NB4 (cell line): ENCODE measurements around the gene MPHOSPH6.

Source experiments
- DNase-seq: peaks from one replicate; pipeline ENCODE4 v3.0.0; 2010; ENCODE audit warnings: low read depth
- H3K4me3 ChIP-seq: one replicate; pipeline ENCODE4 v1.5.1; 2011; ENCODE audit warnings: mild to moderate bottlenecking, low read depth, low read length, moderate library complexity
- MYC ChIP-seq: IDR thresholded peaks from 2 replicates; pipeline ENCODE4 v1.6.1; 2011; ENCODE audit warnings: low read depth, low read length
- POLR2A ChIP-seq: IDR thresholded peaks from 2 replicates; pipeline ENCODE4 v1.6.1; 2011; ENCODE audit warnings: mild to moderate bottlenecking; ENCODE audit not compliant: insufficient read length; ENCODE audit errors: extremely low read depth
- TF ChIP-seq, protein P1 (sequence below): IDR thresholded peaks from one replicate; pipeline ENCODE4 v1.5.1; 2012; ENCODE audit warnings: low read depth, low read length
- TF ChIP-seq, protein P2 (sequence below): IDR thresholded peaks from 2 replicates; pipeline ENCODE4 v1.6.1; 2011; ENCODE audit warnings: low read depth, low read length

MPHOSPH6 gene

DNA sequence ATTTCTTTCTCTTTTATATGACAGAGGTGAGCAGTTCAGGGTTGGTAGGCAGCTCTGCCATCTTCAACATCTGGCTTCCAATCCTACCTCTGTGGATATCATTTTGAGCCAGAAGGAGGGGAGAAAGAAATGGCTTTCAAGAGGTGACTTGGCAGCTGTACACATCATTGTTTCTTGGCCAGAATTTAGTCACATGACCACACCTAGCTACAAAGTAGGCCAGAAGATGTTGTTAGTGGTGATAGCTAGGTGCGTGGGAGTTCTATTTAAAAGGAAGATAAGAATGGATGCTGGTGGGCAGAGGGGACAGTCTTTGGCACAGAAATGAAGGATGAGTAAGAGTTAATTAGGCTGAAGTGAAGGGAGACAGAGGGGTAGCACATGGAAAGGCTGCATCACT, 29.2 kb upstream of the MPHOSPH6 start:
- TF ChIP-seq MYC (no peak), POLR2A (no peak)
- TF ChIP-seq, protein P1, sequence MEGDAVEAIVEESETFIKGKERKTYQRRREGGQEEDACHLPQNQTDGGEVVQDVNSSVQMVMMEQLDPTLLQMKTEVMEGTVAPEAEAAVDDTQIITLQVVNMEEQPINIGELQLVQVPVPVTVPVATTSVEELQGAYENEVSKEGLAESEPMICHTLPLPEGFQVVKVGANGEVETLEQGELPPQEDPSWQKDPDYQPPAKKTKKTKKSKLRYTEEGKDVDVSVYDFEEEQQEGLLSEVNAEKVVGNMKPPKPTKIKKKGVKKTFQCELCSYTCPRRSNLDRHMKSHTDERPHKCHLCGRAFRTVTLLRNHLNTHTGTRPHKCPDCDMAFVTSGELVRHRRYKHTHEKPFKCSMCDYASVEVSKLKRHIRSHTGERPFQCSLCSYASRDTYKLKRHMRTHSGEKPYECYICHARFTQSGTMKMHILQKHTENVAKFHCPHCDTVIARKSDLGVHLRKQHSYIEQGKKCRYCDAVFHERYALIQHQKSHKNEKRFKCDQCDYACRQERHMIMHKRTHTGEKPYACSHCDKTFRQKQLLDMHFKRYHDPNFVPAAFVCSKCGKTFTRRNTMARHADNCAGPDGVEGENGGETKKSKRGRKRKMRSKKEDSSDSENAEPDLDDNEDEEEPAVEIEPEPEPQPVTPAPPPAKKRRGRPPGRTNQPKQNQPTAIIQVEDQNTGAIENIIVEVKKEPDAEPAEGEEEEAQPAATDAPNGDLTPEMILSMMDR, result no peak
- TF ChIP-seq, protein P2, sequence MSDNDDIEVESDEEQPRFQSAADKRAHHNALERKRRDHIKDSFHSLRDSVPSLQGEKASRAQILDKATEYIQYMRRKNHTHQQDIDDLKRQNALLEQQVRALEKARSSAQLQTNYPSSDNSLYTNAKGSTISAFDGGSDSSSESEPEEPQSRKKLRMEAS, result no peak
- no peak overlapping the region for H3K4me3 ChIP-seq
- DNase-seq, result no peak

DNA sequence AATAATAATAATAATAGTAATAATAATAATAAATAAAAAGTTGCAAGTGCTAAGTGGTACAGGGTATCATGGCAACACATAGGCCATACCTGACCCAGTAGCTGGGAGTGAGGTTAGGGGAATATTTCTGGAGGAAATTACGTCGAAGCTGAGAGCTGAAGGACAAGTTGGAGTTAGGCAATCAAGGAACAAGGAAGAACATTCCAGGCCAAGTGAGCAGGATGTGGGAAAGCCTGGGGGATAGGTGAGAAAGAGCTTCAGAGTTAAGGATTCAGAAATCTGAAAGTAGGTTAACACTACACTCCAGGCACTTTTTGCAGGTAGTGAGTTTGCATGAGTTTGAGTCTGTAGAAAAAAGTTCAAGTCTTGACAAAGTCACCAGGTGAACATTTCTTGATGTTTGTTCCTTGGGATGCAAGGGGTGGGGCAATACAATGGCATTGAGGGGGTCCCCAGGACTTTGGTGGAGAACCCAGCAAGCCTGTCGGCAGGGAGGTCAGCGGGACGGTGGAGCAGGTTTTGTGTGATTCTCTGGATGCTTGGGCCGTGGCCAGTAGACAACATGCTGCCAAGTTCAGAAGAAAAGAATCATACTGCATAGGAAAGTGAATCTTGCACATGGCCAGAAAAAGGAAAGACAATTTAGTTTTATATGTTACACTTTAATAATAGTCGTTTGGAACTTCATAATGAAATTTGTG, 27.7 kb upstream of the MPHOSPH6 start:
- no peak for DNase-seq
- TF ChIP-seq, protein P1, result no peak
- TF ChIP-seq POLR2A, result no peak
- no peak for TF ChIP-seq MYC
- TF ChIP-seq, protein P2, result no peak
- no peak overlapping the region for H3K4me3 ChIP-seq

DNA sequence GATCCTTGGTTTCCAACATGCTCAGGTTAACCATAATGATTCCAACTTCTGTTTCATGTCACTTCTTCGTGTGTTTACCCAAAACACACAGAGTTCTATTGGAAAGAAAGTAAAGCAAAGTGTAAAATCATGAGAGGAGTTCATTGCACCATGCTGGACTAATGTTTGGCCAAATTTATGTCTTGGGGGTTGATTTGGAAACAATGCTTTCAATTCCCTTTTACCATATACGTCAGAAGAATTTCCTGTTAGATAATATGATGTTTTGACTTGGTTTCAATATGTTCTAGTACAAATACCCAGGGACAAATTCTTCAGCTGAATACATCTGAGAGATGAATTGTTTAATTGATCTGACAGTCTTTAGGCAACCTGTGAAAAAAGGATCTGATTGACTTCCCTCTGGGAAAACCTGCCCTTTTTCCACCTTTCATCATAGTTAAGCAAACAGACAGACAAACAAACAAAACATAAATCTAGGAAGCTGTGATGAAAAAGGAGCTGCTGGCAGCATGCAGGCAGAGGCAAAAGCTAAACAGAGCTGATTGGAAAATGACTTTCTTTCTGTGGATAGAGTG, 26.0 kb upstream of the MPHOSPH6 start:
- no peak overlapping the region for H3K4me3 ChIP-seq
- TF ChIP-seq, protein P2, result no peak
- TF ChIP-seq MYC (no peak), POLR2A (no peak)
- TF ChIP-seq, protein P1, result no peak
- no peak for DNase-seq

DNA sequence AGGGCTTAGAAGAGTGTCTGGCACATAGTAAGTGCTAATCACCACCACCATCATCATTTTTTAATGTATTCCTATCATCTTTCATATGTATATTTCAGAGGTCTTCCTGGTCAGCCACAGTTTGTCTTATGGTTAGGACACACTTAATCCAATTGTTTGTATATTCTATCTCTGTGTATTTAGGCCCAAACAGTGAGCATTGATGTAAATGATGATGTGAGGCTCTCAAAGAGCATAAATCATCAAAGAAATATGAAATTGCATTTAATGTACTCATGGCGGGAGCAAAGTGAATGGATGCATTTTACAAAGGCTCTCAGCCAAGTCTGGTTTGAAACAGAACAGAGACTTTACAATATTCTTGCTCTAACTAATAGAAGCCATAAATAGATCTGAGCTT, 24.1 kb upstream of the MPHOSPH6 start:
- no peak overlapping the region for H3K4me3 ChIP-seq
- TF ChIP-seq, protein P2, result no peak
- no peak for DNase-seq

DNA sequence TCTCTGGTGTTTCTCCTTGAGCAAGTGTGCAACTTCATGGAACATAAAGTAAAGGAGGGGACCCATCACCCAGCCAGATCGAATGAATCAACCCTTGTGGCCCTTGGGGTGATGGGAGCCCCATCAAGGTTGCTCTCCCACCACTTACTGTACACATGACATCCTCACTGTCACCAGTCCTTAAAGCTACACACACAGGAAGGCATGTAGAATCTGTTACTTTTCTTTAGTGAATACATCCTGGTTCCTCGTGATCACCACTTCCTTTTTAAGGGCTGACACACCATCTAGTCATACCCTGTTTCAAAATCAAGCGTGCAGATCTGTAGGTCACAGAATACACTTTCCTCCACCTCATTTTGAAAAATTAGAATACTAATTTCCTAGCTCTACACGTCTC, 22.6 kb upstream of the MPHOSPH6 start:
- no peak overlapping the region for H3K4me3 ChIP-seq
- peak; percentile 92 for DNase-seq
- 0 out of 2 replicates have a peak, but pooled peaks have one; percentile 2 for TF ChIP-seq MYC
- TF ChIP-seq, protein P2, result peak; percentile 84
- no peak for TF ChIP-seq POLR2A

DNA sequence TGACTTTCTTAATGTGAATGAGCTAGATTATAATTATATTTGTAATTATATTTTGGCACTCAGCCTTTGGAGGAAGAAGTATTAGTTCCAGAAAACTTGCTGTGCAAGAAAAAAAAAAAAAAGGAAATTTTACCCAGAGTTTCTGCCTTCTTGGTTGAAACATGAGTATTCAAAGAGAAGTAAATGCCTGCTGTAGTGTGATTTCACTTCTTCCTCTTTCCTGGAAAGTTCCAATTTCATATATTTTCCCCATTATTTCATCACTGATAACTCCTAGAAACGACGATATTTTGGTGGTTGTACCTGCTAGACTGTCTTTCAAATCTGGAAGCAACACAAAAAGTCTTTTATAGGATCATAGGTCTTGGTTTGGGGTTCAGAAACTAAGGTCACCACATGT, 20.4 kb upstream of the MPHOSPH6 start:
- no peak for DNase-seq
- TF ChIP-seq, protein P2, result no peak
- no peak for TF ChIP-seq MYC
- TF ChIP-seq, protein P1, result no peak
- H3K4me3 ChIP-seq, result no peak overlapping the region
